OCI-M2 (cell line): Measurements from ENCODE around the gene IL32.

Source experiments
- DNase-seq: peaks from one replicate; lab custom pipeline; 2025; ENCODE audit not compliant: unreplicated experiment; lab: John Stamatoyannopoulos, UW

IL32 gene

DNA sequence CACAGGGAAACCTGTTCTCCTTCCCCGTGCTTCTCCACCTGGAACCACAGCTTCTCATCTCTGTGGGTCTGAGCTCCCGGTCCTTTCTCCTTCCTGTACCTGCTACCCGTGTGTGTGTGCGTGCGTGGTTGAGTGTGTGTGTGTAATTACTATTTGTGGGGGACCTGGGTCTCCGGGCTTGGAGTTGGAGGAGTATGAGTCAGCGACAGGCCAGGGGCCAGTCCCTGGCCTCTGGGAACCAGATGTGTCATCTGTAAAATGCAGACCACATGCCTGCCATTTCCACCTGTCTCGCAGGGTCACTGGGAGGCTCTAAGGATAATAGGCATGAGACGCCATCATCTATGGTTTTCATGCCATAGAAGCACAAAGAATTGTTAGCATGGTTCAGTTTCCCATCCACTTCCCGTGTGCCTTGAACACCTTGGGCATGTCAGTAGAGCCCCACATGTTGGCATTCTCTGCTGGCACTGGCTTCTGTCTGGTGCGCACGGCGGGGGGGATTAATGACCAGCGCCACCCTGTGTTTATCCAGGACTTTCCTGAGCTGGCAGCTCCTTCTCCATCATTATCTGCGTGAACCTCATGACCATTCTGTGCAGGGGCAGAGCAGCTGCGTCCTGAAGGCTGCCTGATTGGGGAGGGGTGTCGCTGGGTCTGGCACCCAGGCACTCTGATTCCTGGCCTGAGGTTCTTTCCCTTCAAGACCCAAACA, 48.5 kb downstream of the IL32 start:
- no peak for DNase-seq

DNA sequence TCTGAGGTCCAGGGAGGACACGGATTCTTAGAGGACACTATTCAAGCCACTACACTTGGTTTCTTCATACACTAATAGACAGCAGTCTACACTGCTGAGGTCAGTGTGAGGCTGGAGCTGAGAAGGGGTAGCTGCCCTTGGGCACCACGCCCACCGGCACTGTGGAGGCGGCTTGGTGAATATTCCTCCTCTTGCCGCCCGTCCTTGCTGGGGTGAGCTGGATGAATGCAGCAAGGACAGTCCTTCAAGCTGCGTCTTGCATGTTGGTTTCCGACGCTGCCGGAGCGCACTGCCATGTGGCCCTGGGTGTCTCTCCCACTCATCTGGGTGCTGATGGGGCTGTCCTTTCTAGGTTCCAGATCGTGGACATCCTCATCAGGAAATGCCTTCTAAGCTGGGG, 49.6 kb downstream of the IL32 start:
- no peak for DNase-seq

DNA sequence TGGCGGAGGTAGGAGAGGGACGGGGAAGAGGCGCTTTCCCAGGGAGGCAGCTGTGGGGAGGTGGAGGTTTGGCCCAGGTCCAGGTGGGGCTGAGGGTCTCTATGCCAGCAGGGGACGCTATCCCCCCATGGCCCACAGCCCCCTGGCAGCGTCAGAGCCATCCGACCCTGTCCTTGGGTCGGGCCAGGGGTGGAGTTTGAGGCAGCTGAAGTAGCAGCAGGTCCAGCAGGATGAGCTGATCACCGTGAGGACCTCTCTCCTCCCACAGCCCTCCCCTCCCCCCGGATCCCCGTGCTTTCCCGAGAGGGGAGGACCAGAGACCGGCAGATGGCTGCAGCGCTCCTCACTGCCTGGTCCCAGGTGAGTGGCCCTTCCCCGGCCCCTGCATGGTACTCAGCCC, 50.1 kb downstream of the IL32 start:
- DNase-seq = no peak

DNA sequence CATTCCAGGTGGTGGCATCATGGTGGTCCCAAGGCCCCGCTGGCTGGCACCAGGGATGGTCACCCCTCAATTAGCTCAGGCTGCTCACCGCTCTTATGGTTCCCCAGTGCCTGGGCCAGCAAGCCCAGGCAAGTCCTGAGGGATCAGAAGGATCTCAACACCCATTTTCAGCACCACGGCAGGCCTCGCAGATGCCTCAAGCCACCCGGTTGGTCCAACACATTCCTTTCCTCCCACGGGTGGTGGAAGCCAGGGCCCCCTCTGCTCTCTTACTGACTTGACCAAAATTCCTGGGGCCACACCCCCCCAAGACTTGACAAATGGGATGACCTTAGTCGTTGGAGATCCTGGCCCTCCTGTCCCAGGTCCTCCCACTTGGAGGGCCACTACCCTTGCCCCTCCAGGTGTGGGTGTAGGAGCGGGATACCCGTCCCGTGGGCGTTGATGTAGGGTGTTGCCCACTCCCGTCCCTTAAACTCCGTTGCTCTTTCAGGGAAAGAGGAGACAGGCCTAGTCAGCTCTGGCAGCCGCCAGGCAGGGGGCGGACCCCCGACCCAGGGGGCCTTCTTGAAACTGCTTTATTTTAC, 52.9 kb downstream of the IL32 start:
- DNase-seq = no peak

DNA sequence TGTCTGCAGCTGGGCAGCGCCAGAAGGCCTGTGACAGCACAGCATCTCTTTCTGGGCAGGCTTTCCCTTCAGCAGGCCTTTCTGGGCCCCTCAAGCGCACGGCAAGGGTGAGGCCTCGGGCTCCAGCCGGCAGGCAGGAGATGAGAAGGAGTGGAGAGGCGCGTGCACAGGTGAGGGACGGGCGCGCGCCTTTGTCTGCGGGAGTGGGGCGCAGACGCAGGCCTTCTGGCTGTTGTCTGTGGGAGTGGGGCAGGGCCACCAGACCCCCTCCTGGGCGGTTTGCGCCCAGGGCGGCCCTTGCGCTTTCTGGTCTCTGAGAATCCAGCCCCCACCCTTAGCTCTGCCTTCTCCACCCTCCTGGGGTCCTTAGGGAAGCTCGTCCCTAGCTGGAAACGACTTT, 53.4 kb downstream of the IL32 start:
- no peak for DNase-seq
